Endothelial cell of hepatic sinusoid (primary cell): ENCODE results near the gene RPS6KC1.
"Not testable (repeated sequence)": the region's sequence is repeated elsewhere in the genome, so short reads cannot be mapped to it uniquely, and the experiment has no call there.

Experiments
- in situ Hi-C: cut with HindIII; loops from 2 replicates; pipeline ENCODE4 v1.10.0; 2017; ENCODE audit warnings: low sequenced_read_pairs

RPS6KC1 gene

DNA sequence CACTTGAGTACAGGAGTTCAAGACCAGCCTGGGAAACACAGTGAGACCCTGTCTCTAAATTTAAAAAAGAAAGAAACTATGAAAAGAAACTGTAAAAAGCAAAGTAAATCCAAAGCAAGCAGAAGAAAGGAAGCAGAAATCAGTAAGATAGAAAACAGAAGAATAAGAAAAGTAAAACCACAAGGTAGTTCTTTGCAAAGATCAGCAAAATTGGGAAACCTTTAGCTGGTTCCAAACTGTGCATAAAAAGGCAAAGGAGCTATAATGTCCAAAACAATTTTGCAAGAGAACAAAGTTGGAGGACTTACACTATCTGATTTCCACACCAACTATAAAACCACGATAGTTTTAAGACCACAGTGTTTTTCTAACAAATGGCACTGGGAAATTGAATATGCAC lies 218.8 kb downstream of the RPS6KC1 start:
- in situ Hi-C loops: no loop called here

DNA sequence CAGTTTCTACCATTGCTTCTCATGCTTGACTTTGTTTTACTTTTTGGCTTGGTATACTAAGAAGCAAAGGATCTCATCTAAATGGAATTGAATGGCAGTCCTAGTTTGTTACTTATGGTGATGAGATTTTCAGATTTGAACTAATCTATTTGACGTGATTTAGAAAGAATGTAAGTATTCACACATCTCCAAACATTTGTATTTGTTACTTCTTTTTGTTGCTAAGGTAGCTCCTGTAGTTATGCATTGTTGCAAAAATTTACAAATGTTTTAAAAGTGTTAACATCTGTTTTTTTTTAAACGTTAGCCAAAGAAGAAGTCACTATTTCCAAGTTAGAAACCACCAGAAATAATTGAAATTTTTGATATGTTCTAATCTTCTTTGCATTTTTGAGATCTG lies 222.5 kb downstream of the RPS6KC1 start:
- in situ Hi-C loops: no loop called here

DNA sequence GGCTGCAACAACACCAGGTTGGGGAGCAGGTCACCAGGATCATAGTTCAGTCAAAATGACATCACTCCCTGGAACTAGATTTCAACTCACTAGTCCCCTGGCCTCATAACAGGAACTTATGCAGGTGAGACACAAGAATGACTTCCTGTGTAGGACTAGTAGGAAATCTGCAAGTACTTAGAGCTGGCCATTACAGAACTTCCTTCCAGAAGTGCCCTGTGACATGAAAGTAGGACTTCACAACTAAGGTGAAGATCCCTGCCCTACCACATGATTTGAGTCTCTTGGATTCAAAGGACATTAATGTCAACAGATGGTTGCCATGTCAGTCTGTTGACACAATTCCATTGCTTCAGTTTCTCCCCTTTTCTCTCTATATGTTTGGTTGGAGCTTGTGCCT lies 223.1 kb downstream of the RPS6KC1 start:
- in situ Hi-C loops: no loop called here

DNA sequence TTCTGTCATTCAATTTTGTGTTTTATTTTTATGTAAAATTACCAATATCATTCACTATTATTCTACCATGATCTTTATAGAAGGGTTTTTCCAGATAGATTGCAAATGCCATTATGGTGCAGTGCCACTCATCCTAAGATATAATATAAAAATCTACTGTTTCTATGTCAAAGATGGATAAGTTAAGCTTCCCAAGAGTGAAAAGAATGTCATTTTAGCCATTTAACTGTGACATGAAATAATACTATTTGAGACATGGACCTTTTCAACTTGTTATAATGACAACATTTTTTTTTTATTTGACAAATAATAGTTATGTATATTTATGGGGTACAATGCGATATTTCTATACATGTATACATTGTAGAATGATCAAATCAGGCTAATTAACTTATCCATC lies 224.3 kb downstream of the RPS6KC1 start:
- in situ Hi-C loops: no loop called here

DNA sequence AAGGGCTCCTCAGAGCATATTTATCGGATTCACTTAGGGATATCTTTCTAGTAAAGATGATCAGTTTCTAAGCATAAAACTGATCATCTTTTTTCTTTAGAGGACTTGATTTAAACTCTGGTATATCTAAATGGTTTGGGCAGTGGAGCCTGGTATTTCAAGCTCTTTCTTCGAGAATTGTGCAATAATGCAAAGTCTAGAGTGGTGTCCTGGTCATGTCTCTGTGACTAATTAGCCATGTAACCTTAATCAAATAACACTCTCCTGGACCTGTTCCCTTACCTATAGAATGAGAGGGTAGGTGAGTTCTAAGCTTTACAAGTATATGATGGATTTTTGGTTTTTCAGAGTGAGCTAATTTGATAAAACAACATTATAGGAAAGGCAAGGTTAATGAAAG lies 225.2 kb downstream of the RPS6KC1 start:
- in situ Hi-C loops: no loop called here

DNA sequence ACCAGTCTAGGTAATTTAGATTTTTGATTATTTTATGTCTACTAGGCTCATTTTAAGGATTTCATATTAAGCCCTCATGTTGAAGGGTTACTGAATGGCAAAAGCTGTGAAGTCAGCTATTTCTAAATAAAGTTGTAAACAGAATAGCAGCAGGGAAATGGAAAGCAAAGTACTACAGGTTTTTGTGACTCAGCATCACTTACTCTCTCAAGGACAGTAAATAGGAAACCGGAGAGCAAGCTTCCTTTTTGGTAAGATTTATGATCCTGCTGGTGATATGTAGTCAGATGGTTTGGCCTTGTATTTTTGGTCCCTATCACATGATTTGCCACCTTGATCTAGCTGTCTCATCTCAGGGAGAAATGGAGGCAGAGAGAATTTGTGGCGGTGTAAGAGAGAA lies 226.0 kb downstream of the RPS6KC1 start:
- in situ Hi-C loops: no loop called here

DNA sequence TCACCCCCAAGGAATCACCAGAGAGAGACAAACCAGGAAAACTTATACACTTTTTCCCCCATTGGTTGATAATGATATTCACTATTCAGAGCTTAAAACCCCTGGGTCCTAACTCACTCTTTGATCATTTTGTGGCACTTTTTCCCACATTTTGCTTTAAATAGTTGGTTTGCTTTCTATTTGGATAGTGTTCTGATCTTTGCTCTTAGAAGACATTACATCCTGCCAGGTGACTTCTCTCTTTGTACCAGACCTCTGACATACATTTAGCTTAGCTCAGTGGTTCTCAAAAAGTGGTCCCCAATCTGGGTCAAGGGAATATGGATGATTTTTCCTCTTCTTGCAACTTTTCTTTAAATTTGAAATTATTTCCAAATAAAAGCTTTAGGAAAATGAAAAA lies 228.4 kb downstream of the RPS6KC1 start:
- in situ Hi-C loops: no loop called here

DNA sequence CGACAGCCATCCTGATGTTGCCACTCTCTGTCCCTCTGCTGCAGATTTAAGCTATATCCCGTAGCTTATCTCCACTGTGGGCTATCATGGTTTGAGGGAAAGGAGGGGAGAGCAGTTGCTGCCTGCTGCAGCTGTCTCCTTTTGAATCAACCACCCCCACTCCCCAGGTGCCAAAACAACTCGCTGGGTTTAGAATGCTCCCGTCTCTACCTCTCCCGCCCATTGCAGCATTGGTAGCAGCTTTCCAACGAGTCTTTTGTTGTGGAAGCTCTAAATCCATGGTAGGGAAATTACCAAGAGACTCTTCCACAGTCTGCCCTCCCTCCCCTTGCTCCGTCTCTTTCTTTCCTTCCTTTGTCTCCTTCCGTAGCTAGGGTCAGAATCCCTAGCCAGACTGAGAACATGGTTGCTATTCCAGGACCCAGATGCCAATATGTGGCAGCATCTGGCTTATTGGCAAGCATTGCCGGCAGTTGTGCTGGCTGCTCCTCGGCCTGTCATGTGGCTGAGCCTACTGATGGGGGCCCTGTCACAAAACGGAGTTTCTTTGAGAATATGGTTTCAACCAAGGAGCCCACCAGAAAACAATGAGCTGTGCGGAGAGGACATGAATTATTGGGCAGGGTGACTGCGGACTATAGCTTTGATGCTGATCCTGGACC lies 230.7 kb downstream of the RPS6KC1 start:
- in situ Hi-C loops: no loop called here

DNA sequence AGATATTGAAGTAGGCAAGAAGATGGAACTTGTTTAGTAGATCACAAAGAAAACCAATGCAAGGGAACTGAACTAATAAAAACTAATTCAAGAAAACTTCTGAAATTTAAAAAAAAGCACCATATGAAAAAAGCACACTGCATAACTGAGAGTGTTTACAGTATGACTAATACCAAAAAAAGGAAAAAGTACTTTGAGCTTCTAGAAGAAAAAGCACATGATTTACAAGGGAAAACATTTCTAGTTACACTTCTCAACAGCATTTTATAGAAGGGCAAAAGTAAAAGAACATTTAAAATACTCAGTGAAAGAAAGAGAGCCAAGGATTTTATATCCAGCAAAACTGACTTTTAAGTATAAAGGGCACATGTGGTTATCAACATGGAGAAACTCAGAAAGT lies 233.6 kb downstream of the RPS6KC1 start:
- in situ Hi-C loops: no loop called here

DNA sequence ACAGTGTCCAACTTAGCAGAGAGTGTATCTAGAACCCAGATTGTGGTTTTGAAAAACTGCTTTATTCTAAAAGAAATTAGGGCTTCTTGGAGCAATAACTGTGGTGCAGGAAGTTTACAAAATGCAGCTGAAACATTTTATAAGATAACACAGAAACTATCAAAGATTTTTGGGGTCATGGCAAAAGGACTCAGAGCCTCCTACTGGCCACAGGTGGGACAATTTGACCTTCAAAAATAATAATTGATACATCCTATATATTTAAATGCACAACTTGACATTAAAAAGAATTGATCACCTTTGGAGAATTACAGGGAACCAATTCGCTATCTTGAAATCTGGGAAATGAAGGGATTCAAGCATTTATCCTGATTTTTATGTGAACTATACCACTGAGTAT lies 235.2 kb downstream of the RPS6KC1 start:
- in situ Hi-C loops: no loop called here

DNA sequence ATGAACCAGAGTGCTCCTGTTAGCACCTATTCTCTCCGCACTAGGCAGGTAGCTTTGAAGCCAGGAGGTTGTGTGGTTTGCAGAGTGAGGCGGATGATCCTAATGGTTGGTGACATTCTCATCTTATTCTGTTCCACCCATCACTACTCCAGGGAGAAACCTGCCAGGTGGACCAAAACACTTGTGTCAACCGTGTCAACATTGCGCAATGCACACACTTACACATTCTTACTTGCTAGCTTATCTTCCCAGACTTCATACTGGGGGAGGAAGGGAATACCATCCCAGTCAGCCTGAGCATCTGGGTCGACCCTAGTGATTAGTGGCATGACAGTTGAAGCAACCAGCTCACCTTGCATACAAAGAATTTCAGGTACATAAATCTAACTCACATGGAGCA lies 236.9 kb downstream of the RPS6KC1 start:
- in situ Hi-C loops: no loop called here

DNA sequence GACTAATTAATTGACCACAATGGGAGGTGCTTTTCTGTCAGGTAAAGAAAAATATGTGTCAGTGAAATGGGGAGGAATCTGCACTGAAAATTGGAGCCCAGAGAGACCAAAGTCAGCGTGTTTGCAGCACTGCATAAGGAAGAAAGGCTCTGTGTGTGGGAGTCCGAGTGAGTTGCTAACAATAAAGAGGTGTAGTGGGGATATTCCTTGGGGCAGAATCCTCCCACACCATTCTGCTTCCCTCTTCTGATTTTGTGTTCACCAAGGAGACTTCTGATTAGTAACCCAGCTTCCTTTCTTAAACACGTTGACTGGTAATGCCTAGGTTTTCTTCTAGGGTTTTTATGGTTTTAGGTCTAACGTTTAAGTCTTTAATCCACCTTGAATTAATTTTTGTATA lies 240.5 kb downstream of the RPS6KC1 start:
- in situ Hi-C loops: no loop called here

DNA sequence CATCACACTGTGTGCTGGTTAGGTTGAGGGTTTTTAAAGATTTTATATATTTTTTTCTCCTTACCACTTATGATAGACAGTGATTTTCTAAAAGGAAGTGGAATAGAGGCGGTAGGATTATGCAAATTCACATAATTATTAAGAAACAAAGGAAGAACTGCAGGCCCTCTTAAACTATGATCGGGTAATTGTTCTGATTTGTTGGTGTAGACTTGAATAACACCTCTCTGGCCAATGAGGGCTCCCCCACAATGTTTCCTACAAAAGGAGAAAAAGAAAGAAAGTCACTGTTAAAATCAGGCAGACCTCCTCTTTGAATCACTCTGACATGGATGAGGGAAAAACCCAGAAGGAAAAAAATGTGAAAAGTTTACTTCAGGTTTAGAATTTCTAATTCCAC lies 241.6 kb downstream of the RPS6KC1 start:
- in situ Hi-C loops: no loop called here

DNA sequence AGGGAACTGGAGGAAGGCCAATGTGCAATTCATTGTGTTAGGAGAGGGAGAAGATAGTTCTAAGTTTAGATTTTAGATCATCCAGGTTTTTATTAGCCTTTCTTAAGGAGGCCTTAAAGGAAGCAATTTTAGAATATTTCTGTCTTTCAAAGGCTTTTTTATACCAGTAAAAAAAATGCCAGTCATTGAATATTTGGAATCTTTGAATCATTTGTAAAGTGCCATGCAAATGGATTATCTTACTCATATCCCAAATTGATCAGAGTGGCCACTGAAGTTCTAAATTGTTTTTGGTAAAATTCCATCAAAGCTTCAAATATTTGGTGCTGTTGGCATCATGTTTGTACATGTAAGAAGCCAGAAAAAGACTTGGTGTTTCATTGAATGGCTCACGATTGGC lies 244.8 kb downstream of the RPS6KC1 start:
- in situ Hi-C loops: loop anchor here (5.0 kb wide), 1 partner anchor 39 kb away; no protein-coding TSS in a partner anchor

DNA sequence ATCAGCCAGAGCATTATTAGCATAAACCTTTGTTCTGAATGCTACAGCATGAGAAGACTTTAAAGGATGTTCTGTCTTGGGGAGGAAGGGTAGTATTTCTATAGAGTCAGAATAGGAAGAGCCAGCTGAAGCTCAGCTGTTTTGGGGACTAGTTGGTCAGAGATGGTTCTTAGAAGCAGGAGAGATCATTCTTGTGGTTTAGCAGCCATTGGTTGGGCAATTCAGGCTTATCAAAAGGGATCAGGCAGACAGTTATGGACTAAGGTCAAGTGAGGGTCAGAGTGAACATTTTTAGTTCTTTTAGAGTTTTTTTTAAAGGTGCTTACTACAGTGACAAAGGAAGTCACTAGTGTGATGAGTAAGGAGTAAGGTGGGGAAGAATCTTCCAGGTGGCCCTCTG lies 245.5 kb downstream of the RPS6KC1 start:
- in situ Hi-C loops: loop anchor here (5.0 kb wide), 1 partner anchor 39 kb away; no protein-coding TSS in a partner anchor

DNA sequence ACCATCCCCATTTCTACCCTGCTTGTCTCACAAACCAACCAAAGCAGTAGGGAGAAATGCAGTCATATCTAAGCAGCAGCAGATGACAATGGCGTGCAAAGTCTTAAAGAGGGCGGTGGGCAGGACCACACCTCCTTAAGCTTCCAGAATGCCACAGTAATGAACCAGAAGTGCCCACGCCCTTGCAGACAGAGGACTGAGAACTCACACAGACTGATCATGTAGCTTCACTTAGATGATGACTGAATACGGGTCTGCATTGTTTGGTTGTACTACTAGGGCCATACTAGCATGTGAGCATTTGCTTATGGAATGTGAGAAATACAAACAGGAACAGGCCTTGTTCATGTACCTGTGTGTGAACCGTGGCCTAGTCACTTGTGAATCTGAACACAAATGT lies 246.0 kb downstream of the RPS6KC1 start:
- in situ Hi-C loops: loop anchor here (5.0 kb wide), 1 partner anchor 40 kb away; no protein-coding TSS in a partner anchor

DNA sequence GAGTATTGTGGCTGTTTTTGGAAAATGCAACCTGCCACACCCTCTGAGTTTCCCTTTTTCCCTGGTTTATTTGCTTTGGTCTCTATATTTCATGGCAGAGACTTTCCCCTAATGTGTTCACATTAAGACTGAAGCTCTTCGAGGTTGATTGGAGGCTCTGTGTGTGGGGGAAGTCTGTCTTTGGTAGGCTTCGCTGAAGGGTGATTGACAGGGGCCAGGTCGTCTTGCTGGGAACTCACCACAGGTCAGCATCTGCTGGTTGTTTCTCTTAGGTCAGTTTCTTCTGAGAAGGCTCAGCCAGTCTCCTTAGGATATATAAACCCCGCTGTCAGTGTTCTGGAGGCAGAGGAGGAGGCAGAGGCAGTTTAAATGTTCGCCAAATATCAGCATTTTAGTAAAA lies 249.4 kb downstream of the RPS6KC1 start:
- in situ Hi-C loops: no loop called here

DNA sequence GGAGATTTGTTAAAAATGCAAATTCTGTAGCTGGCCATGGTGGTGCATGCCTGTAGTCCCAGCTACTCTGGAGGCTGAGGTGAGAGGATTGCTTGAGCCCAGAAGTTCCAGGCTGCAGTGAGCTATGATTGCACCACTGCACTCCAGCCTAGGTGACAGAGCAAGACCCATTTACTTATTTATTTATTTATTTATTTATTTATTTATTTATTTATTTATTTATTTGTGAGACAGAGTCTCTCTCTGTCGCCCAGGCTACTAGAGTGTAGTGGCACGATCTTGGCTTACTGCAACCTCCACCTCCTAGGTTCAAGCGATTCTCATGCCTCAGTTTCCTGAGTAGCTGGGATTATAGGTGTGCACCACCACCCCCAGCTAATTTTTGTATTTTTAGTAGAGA lies 250.5 kb downstream of the RPS6KC1 start:
- in situ Hi-C loops: not testable (repeated sequence)

DNA sequence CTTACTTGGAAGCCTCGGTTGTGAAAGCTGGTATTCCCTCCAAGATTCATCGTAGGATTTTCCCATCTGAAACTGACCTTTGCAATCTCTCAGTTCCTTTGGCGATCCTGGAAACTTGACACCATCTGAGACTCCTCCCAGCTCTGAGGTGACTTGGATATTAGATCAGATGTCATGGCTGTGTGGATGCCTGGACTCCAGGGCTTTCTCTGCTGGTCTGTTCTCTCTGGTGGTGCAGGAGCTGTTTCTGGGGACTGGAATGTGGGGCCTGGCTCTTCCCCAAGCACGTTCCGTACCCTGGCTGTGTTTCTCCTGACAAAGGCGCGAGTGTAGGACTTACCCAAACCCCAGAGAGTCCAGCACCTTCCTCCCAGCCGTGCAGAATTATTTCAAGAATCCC lies 252.2 kb downstream of the RPS6KC1 start:
- in situ Hi-C loops: no loop called here

DNA sequence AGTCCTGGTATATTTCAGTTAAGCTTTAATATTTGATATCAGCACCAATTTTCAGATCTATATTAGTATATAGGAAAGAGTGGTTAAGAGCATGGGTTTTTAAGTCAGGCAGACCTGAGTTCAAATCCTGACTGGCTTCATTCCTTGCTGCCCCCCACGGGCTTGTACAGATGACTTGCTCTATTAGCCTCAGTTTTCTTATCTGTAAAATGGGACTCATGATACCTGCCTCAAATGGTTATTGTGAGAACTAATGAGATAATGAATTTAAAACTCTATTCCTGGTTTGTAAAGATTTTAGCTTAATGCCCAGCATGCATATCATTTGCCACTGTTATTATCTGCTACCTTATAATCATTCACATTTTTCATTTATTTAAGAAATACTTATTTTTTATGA lies 264.5 kb downstream of the RPS6KC1 start:
- in situ Hi-C loops: no loop called here

DNA sequence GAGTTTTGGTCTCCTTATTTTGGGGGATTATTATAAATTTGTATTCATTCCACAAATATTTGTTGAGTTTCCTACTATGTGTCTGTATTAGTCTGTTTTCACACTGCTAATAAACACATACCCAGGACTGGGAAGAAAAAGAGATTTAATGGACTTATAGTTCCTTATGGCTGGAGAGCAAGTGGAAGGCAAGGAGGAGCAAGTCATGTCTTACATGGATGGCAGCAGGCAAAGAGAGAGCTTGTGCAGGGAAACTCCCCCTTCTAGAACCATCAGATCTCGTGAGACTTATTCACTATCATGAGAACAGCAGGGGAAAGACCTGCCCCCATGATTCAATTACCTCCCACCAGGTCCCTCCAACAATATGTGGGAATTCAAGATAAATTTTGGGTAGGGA lies 267.4 kb downstream of the RPS6KC1 start:
- in situ Hi-C loops: not testable (repeated sequence)

DNA sequence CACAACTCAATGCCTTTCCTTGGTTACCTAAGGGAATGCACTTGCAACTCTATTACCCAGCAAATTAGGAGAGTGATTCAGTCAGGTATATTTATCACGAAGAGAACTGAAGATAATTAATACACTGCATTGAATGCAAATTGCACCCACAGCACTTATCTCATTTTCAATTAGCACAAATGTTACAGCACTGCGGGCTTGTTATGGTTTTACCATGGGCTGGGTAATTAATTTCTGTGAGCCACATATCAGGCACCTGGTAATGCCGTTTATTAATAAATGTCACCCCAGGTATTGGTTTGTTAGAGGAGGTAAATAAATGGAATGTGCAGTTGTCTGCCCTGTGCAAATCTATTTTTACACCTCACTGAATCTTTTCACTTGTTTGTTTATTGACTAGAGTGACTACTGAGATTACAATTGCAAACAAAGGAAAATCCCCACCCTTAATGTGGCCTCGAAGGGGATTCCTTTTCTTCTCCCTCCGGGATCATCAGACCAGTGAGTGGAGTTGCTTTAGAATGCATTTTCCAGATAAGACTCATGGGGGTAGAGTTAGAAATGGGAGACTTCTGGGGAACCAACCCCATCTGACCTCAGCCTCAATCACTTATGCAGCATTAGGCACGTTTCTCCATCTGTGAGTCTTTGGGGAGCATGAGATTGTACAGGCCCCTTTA lies 269.3 kb downstream of the RPS6KC1 start:
- in situ Hi-C loops: no loop called here
